Measurements from ENCODE around the gene NPDC1.

Gene NPDC1

DNA sequence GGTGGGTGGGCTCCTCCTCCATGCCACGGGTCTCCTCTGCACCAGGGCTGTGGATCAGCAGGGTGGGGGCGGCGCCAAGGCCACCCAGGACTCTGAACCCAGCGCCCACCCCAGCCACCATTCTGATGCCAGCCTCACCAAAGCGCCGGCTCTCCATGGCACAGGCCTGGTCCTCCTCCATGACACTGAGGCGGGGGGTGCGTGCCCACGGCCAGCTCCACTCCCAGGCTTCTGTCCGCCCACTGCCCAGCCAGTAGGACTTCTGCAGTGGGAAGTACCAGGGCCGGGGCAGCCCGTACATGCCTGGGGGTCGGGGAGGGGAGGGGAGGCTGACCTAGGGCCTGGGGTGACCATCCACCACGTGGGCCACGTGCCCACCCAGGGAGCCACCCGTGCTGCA is 29.5 kb downstream of the NPDC1 start:
- H3K27ac ChIP-seq (ENCODE audit: low read length): no peak overlapping the region
- H3K4me2 ChIP-seq (ENCODE audit: low read length): no peak overlapping the region
- H3K27me3 ChIP-seq (ENCODE audit: low read depth, low read length): no peaks in the 10 kb centered on the region
- H3K4me1 ChIP-seq (ENCODE audit: low read length): no peaks in the 10 kb centered on the region
- H3K36me3 ChIP-seq (replicated peaks; ENCODE audit: low read depth, low read length): no peaks in the 10 kb centered on the region
- no peak overlapping the region for H2AFZ ChIP-seq (ENCODE audit: low read depth, low read length)
- TF ChIP-seq EZH2phosphoT487 (IDR thresholded peaks at IDR 0.05; ENCODE audit: low read depth): no peak
- TF ChIP-seq, protein P1, sequence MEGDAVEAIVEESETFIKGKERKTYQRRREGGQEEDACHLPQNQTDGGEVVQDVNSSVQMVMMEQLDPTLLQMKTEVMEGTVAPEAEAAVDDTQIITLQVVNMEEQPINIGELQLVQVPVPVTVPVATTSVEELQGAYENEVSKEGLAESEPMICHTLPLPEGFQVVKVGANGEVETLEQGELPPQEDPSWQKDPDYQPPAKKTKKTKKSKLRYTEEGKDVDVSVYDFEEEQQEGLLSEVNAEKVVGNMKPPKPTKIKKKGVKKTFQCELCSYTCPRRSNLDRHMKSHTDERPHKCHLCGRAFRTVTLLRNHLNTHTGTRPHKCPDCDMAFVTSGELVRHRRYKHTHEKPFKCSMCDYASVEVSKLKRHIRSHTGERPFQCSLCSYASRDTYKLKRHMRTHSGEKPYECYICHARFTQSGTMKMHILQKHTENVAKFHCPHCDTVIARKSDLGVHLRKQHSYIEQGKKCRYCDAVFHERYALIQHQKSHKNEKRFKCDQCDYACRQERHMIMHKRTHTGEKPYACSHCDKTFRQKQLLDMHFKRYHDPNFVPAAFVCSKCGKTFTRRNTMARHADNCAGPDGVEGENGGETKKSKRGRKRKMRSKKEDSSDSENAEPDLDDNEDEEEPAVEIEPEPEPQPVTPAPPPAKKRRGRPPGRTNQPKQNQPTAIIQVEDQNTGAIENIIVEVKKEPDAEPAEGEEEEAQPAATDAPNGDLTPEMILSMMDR (IDR thresholded peaks at IDR 0.05; ENCODE audit: low read depth, low read length): no peak
- H3K9me3 ChIP-seq (ENCODE audit: insufficient read depth, low read length): no peaks in the 10 kb centered on the region
- no peaks in the 10 kb centered on the region for H4K20me1 ChIP-seq (ENCODE audit: insufficient read depth, low read length)
- H3K79me2 ChIP-seq (ENCODE audit: low read length): no peaks in the 10 kb centered on the region
- no peak overlapping the region for H3K9ac ChIP-seq (ENCODE audit: low read length)
- no peak overlapping the region for H3K4me3 ChIP-seq (ENCODE audit: low read length)

- Histone ChIP-seq H3K27me3 (ENCODE audit: low read depth, low read length) (no peaks in the 10 kb centered on the region), H4K20me1 (ENCODE audit: insufficient read depth, low read length) (no peaks in the 10 kb centered on the region)
- no peak for TF ChIP-seq EZH2phosphoT487 (IDR thresholded peaks at IDR 0.05; ENCODE audit: low read depth)
- TF ChIP-seq, protein P1 (IDR thresholded peaks at IDR 0.05; ENCODE audit: low read depth, low read length): no peak
Observed at GRCh38 chr9:137015976-137016375, 30.0 kb downstream of the NPDC1 start.

GRCh38 chr9:137015540-137015930 is 30.4 kb downstream of the NPDC1 start:
- Histone ChIP-seq H3K9me3 (ENCODE audit: insufficient read depth, low read length) (no peaks in the 10 kb centered on the region), H3K79me2 (ENCODE audit: low read length) (no peaks in the 10 kb centered on the region), H3K9ac (ENCODE audit: low read length) (no peak overlapping the region), H3K4me3 (ENCODE audit: low read length) (no peak overlapping the region), H3K4me2 (ENCODE audit: low read length) (no peak overlapping the region), H3K36me3 (replicated peaks; ENCODE audit: low read depth, low read length) (no peaks in the 10 kb centered on the region), H3K27me3 (ENCODE audit: low read depth, low read length) (no peaks in the 10 kb centered on the region), H2AFZ (ENCODE audit: low read depth, low read length) (no peak overlapping the region), H4K20me1 (ENCODE audit: insufficient read depth, low read length) (no peaks in the 10 kb centered on the region), H3K4me1 (ENCODE audit: low read length) (no peaks in the 10 kb centered on the region), H3K27ac (ENCODE audit: low read length) (no peak overlapping the region)
- TF ChIP-seq EZH2phosphoT487 (IDR thresholded peaks at IDR 0.05; ENCODE audit: low read depth): no peak
- TF ChIP-seq, protein P1 (IDR thresholded peaks at IDR 0.05; ENCODE audit: low read depth, low read length): no peak

More at GRCh38 chr9:137015976-137016375, 30.0 kb downstream of the NPDC1 start:
- Histone ChIP-seq H3K4me2 (ENCODE audit: low read length) (no peak overlapping the region), H3K79me2 (ENCODE audit: low read length) (no peaks in the 10 kb centered on the region), H3K9ac (ENCODE audit: low read length) (no peak overlapping the region), H3K4me3 (ENCODE audit: low read length) (no peak overlapping the region), H2AFZ (ENCODE audit: low read depth, low read length) (no peak overlapping the region), H3K9me3 (ENCODE audit: insufficient read depth, low read length) (no peaks in the 10 kb centered on the region), H3K4me1 (ENCODE audit: low read length) (no peaks in the 10 kb centered on the region), H3K36me3 (replicated peaks; ENCODE audit: low read depth, low read length) (no peaks in the 10 kb centered on the region), H3K27ac (ENCODE audit: low read length) (no peak overlapping the region)

GRCh38 chr9:137014776-137015539 is 31.0 kb downstream of the NPDC1 start:
- H3K9me3 ChIP-seq (ENCODE audit: insufficient read depth, low read length): no peaks in the 10 kb centered on the region
- H3K9ac ChIP-seq (ENCODE audit: low read length): no peak overlapping the region
- H3K4me3 ChIP-seq (ENCODE audit: low read length): no peak overlapping the region
- no peaks in the 10 kb centered on the region for H3K4me1 ChIP-seq (ENCODE audit: low read length)
- H2AFZ ChIP-seq (ENCODE audit: low read depth, low read length): no peak overlapping the region
- no peaks in the 10 kb centered on the region for H4K20me1 ChIP-seq (ENCODE audit: insufficient read depth, low read length)
- no peaks in the 10 kb centered on the region for H3K27me3 ChIP-seq (ENCODE audit: low read depth, low read length)
- H3K27ac ChIP-seq (ENCODE audit: low read length): no peak overlapping the region
- H3K36me3 ChIP-seq (replicated peaks; ENCODE audit: low read depth, low read length): no peaks in the 10 kb centered on the region
- H3K79me2 ChIP-seq (ENCODE audit: low read length): no peaks in the 10 kb centered on the region
- H3K4me2 ChIP-seq (ENCODE audit: low read length): no peak overlapping the region
- no peak for TF ChIP-seq EZH2phosphoT487 (IDR thresholded peaks at IDR 0.05; ENCODE audit: low read depth)
- TF ChIP-seq, protein P1 (IDR thresholded peaks at IDR 0.05; ENCODE audit: low read depth, low read length): no peak
